ENCODE measurements around the gene PRIMPOL.
A peak's percentile ranks its signal among the peaks of the same experiment; 100 is the strongest.
"Not testable (repeated sequence)": the region's sequence is repeated elsewhere in the genome, so short reads cannot be mapped to it uniquely, and the experiment has no call there.

Gene PRIMPOL

GRCh38 chr4:184648313-184649025, 1.1 kb upstream of the PRIMPOL start:
- no peaks in the 10 kb centered on the region for H3K9me2 ChIP-seq (replicated peaks; ENCODE audit: control insufficient read depth, low read length)
- peaks cover 14% of the 10 kb centered on the region; the same call in 1 of the 2 replicates for H4K20me1 ChIP-seq (ENCODE audit: control insufficient read depth, insufficient read depth, low read depth, low read length)
- H3K4me3 ChIP-seq (ENCODE audit: low read length): peak overlapping the region; percentile 86
- no peaks in the 10 kb centered on the region for H3K9me3 ChIP-seq (ENCODE audit: control insufficient read depth, insufficient read depth, low read length)
- peaks cover 50% of the 10 kb centered on the region for H3K36me3 ChIP-seq (ENCODE audit: control insufficient read depth, low read length)
- no peaks in the 10 kb centered on the region for H3K27me3 ChIP-seq (ENCODE audit: control insufficient read depth, low read length)
- no peak for TF ChIP-seq EZH2phosphoT487 (IDR thresholded peaks at IDR 0.05; ENCODE audit: borderline replicate concordance, low read length)
- TF ChIP-seq CTCF (IDR thresholded peaks at IDR 0.05; ENCODE audit: low read depth, low read length, poor library complexity, severe bottlenecking): no peak
- peak overlapping the region; percentile 85 for H3K4me2 ChIP-seq (ENCODE audit: low read length)
- H3K27ac ChIP-seq (ENCODE audit: low read depth, low read length): peak overlapping the region; percentile 68
- peaks cover 70% of the 10 kb centered on the region for H3K79me2 ChIP-seq (ENCODE audit: control insufficient read depth, low read length)
- H3K4me1 ChIP-seq (ENCODE audit: control insufficient read depth, low read length): peaks cover 42% of the 10 kb centered on the region
- H3F3A ChIP-seq (ENCODE audit: control insufficient read depth, insufficient read depth): no peaks in the 10 kb centered on the region

- Histone ChIP-seq H3K4me1 (ENCODE audit: control insufficient read depth, low read length) (peaks cover 37% of the 10 kb centered on the region), H3K4me3 (ENCODE audit: low read length) (peak overlapping the region; percentile 98), H3K9me3 (ENCODE audit: control insufficient read depth, insufficient read depth, low read length) (no peaks in the 10 kb centered on the region), H4K20me1 (ENCODE audit: control insufficient read depth, insufficient read depth, low read depth, low read length) (peaks cover 11% of the 10 kb centered on the region; the same call in 1 of the 2 replicates), H3K4me2 (ENCODE audit: low read length) (peak overlapping the region; percentile 96), H3K9me2 (replicated peaks; ENCODE audit: control insufficient read depth, low read length) (no peaks in the 10 kb centered on the region), H3F3A (ENCODE audit: control insufficient read depth, insufficient read depth) (no peaks in the 10 kb centered on the region), H3K27me3 (ENCODE audit: control insufficient read depth, low read length) (no peaks in the 10 kb centered on the region), H3K79me2 (ENCODE audit: control insufficient read depth, low read length) (peaks cover 55% of the 10 kb centered on the region), H3K36me3 (ENCODE audit: control insufficient read depth, low read length) (peaks cover 40% of the 10 kb centered on the region), H3K27ac (ENCODE audit: low read depth, low read length) (peak overlapping the region; percentile 67)
- TF ChIP-seq CTCF (IDR thresholded peaks at IDR 0.05; ENCODE audit: low read depth, low read length, poor library complexity, severe bottlenecking) (no peak), EZH2phosphoT487 (IDR thresholded peaks at IDR 0.05; ENCODE audit: borderline replicate concordance, low read length) (no peak)
These were observed 675 bp downstream of the PRIMPOL start for GRCh38 chr4:184649971-184650855.

DNA sequence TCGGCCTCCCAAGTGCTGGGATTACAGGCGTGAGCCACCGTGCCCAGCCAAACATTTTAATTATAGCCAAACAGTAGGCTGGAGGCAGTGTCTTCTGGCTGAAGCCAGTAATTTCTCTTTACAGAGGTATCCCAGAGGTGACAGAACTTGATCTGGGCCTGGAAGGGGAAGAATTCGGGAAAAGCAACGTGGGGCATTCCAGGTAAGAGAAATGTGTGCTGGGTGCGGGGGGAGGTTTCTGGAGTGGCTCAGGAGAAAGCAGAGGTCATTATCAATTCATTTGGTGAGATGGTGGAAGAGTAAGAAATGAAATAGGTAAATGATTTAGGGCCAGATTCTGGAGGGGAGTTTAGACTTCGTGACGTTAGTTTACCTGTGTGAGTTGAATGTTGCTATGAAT, 2.4 kb downstream of the PRIMPOL start:
- Histone ChIP-seq H3K36me3 (ENCODE audit: control insufficient read depth, low read length) (peaks cover 37% of the 10 kb centered on the region), H3K4me2 (ENCODE audit: low read length) (no peak overlapping the region), H3K9me3 (ENCODE audit: control insufficient read depth, insufficient read depth, low read length) (no peaks in the 10 kb centered on the region), H4K20me1 (ENCODE audit: control insufficient read depth, insufficient read depth, low read depth, low read length) (peaks cover 10% of the 10 kb centered on the region; the same call in 1 of the 2 replicates), H3K4me1 (ENCODE audit: control insufficient read depth, low read length) (peaks cover 39% of the 10 kb centered on the region), H3K27ac (ENCODE audit: low read depth, low read length) (no peak overlapping the region), H3K4me3 (ENCODE audit: low read length) (no peak overlapping the region), H3K79me2 (ENCODE audit: control insufficient read depth, low read length) (peaks cover 42% of the 10 kb centered on the region), H3K27me3 (ENCODE audit: control insufficient read depth, low read length) (no peaks in the 10 kb centered on the region), H3K9me2 (replicated peaks; ENCODE audit: control insufficient read depth, low read length) (no peaks in the 10 kb centered on the region), H3F3A (ENCODE audit: control insufficient read depth, insufficient read depth) (no peaks in the 10 kb centered on the region)
- TF ChIP-seq EZH2phosphoT487 (IDR thresholded peaks at IDR 0.05; ENCODE audit: borderline replicate concordance, low read length): no peak
- TF ChIP-seq CTCF (IDR thresholded peaks at IDR 0.05; ENCODE audit: low read depth, low read length, poor library complexity, severe bottlenecking): no peak

DNA sequence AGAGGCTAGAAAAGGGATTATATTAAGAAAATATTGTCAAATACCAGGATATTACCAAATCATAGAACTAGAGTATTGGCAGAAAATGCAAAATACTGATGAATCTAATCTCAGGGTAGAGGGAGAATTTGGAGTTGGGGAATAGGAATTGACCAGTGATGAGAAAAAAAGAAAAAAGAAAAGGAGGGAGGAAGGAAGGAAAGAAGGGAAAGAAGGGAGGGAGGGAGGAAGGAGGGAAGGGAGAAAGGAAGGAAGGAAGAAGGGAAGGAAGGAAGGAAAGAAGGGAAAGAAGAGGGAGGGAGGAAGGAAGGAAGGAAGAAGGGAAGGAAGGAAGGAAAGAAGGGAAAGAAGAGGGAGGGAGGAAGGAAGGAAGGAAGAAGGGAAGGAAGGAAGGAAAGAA, 3.1 kb downstream of the PRIMPOL start:
- H4K20me1 ChIP-seq (ENCODE audit: control insufficient read depth, insufficient read depth, low read depth, low read length); H3K9me3 ChIP-seq (ENCODE audit: control insufficient read depth, insufficient read depth, low read length); H3K27me3 ChIP-seq (ENCODE audit: control insufficient read depth, low read length); H3F3A ChIP-seq (ENCODE audit: control insufficient read depth, insufficient read depth); H3K9me2 ChIP-seq (replicated peaks; ENCODE audit: control insufficient read depth, low read length); H3K4me3 ChIP-seq (ENCODE audit: low read length); H3K27ac ChIP-seq (ENCODE audit: low read depth, low read length); H3K4me2 ChIP-seq (ENCODE audit: low read length): not testable (repeated sequence)
- peaks cover 36% of the 10 kb centered on the region for H3K4me1 ChIP-seq (ENCODE audit: control insufficient read depth, low read length)
- peaks cover 32% of the 10 kb centered on the region for H3K36me3 ChIP-seq (ENCODE audit: control insufficient read depth, low read length)
- peaks cover 34% of the 10 kb centered on the region for H3K79me2 ChIP-seq (ENCODE audit: control insufficient read depth, low read length)

Measured in DOHH2 (cell line).